M059J (cell line): Measurements from ENCODE around the gene AP4B1. TPM values are rescaled to one million over a fixed set of nuclear protein-coding genes. Genes with fewer than 3 reads are reported as not detected.
"Not testable (repeated sequence)": the region's sequence is repeated elsewhere in the genome, so short reads cannot be mapped to it uniquely, and the experiment has no call there.

Experiments used
- DNase-seq: peaks from one replicate; pipeline ENCODE4 v3.0.0-alpha.2; 2012; ENCODE audit warnings: low read depth
- total RNA-seq: library from RNA; depleted of rRNA; stranded (reverse); fragments of >200 nt; shearing (Covaris generic); gene quantifications from 2 replicates; pipeline ENCODE4 v1.2.3, GENCODE V29; 2014; rRNA removed

Gene AP4B1
- 17.9 and 18.9 TPM in 2 replicates for total RNA-seq

- DNase-seq, result peak; percentile 100
These were observed at the start of gene AP4B1, which contains the start of gene DCLRE1B for GRCh38 chr1:113904674-113905434. AP4B1 (minus strand) TSS chr1:113904799; CDS start chr1:113904717, 82 bp downstream. DCLRE1B (plus strand) TSS chr1:113905326; CDS start chr1:113905587, 261 bp downstream.

GRCh38 chr1:113951719-113952118, 47.1 kb upstream of the AP4B1 start:
- DNase-seq, result no peak

DNA sequence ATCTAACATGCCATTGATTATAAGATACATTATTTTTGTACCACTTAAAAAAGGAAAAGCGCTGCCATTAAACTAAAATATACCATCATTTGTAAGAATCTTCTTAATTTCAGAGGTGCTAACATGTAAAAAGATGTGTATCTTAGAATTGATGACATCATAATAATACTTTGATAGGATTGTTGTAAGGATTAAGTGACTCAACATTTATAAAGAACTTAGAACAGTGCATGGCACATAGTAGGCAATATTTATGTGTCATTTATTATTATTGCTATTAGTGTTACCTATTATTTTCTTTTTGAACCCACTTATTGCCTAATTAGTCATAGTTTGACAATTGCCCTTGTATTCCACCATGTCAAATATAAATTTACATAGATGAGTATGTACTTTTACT, 46.3 kb upstream of the AP4B1 start:
- DNase-seq, result no peak

DNA sequence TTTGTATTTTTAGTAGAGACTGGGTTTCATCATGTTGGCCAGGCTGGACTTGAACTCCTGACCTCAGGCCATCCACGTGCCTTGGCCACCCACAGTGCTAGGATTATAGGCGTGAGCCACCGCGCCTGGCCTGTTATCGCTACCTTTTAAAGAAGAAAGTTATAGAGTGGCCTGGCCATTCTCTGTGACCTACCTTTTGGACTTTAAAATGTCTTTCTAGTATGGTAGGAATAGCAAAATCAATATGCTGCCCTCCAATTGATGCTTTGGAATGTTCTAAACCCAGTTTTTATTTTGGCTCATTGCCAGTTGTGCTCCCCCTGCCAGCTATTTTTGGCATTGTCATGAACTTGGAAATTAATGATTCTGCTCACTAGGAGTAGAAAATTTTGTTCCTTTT, 44.4 kb upstream of the AP4B1 start:
- DNase-seq, result no peak

DNA sequence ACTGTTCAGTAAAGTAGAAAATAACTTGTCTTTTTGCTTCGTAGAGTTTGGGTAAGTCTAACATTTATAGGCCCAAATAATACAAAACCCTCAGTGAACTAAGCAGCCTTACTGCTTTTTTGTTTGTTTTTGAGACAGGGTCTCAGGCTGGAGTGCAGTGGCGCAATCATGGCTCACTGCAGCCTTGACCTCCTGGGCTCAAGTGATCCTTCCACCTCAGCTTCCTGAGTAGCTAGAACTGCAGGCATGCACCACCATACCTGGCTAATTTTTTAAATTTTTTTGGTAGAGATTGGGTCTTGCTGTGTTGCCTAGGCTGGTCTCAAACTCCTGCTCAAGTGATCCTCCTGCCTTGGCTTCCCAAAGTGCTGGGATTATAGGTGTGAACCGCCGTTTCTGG, 43.6 kb upstream of the AP4B1 start:
- DNase-seq, result not testable (repeated sequence)

- DNase-seq, result no peak
These were observed 42.9 kb upstream of the AP4B1 start for GRCh38 chr1:113947388-113948107.

- DNase-seq, result peak; percentile 15
These were observed 42.2 kb upstream of the AP4B1 start for GRCh38 chr1:113946678-113947387.

GRCh38 chr1:113946112-113946511, 41.5 kb upstream of the AP4B1 start:
- DNase-seq, result no peak

GRCh38 chr1:113945329-113945728, 40.7 kb upstream of the AP4B1 start:
- DNase-seq, result no peak

DNA sequence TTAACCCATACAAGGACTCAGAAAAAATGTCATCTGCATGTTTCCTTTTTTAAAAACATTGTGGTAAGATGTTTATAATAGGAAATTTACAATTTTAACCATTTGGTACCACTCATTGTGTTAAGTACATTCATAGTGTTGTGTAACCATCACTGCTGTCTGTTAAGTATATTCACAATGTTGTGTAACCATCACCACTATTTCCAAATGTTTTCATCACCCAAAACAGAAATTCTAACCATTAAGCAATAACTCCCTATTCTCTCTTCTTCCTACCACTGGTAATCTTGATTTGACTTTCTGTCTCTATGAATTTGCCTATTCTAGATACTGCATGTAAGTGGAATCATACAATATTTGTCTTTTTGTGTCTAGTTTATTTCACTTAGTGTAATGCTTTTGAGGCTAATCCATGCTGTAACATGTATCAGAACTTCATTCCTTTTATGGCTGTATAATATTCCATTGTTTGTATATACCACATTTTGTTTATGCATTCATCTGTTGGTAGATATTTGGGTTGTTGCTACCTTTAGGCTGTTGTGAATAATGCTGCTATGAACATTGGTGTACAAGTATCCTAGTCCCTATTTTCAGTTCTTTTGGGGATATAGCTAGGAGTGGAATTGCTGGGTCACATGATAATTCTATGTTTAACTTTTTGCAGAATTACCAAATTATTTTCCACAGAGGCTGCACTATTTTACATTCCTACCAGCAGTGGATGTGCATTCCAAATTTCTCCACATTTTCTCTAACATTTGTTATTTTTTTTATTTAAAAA, 38.6 kb upstream of the AP4B1 start:
- no peak for DNase-seq

DNA sequence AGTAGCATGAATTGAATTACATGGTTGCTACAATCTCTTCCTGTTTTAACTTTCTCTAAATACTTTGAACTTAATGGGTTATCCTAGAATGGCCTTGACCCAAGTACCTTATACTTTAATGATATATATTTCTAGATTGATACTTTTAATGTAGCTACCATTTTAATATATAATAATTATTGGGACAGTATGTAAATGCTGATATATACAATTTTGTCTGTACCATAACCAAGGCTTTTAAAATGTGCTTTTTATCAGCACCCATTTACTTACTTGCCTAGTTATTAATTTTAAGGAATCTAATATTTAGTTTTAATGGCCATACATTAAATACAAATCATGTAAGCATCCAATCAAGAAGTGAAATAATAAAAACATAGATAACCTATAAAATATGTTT, 37.9 kb upstream of the AP4B1 start:
- DNase-seq, result no peak

DNA sequence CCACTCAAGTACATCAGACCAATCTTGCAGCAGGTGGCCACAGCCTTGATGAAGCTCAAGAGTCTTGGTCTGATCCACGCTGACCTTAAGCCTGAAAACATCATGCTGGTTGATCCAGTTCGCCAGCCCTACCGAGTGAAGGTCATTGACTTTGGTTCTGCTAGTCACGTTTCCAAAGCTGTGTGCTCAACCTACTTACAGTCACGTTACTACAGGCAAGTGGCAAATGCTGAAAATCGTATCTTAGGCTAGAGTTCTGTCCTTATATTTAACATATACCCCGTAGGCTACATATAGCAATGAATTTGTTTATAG, 36.6 kb upstream of the AP4B1 start:
- no peak for DNase-seq

DNA sequence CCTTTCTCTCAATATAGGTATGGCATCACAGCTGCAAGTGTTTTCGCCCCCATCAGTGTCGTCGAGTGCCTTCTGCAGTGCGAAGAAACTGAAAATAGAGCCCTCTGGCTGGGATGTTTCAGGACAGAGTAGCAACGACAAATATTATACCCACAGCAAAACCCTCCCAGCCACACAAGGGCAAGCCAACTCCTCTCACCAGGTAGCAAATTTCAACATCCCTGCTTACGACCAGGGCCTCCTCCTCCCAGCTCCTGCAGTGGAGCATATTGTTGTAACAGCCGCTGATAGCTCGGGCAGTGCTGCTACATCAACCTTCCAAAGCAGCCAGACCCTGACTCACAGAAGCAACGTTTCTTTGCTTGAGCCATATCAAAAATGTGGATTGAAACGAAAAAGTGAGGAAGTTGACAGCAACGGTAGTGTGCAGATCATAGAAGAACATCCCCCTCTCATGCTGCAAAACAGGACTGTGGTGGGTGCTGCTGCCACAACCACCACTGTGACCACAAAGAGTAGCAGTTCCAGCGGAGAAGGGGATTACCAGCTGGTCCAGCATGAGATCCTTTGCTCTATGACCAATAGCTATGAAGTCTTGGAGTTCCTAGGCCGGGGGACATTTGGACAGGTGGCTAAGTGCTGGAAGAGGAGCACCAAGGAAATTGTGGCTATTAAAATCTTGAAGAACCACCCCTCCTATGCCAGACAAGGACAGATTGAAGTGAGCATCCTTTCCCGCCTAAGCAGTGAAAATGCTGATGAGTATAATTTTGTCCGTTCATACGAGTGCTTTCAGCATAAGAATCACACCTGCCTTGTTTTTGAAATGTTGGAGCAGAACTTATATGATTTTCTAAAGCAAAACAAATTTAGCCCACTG, 36.0 kb upstream of the AP4B1 start:
- no peak for DNase-seq

DNA sequence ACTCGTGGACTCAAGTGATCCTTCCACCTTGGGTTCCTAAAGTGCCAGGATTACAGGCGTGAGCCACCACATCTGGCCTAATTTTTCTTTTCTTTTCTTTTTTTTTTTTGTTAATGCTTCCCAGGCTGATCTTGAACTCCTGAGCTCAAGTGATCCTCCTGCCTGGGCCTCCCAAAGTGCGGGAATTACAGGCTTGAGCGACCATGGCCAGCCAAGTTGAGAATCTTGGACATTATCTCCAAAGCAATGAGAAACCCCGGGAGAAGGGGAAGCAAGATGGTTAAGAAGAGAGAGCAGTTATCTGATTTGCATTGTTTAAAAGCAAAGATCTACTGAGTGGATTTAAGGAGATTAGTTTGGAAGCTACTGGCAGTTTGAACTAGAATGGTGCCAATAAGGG, 33.6 kb upstream of the AP4B1 start:
- DNase-seq, result no peak

DNA sequence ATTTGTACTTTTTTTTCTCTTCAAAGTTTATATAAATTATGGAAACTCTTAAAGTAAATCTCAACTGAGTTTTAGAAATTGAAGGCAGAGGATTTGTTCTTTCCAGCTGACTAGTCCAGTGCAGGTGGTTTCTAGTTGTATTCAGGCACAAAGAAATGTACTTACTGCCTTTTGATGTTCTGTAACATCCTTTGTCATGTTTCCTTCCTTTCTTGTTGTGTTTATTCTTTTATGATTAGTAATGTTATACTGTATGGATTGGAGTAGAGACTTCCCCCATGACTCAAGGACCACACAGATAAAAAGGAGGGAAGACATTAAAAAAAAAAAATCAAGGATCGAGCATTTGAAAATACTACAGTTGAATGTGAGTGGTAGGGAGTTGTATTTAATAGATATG, 32.5 kb upstream of the AP4B1 start:
- DNase-seq, result no peak

DNA sequence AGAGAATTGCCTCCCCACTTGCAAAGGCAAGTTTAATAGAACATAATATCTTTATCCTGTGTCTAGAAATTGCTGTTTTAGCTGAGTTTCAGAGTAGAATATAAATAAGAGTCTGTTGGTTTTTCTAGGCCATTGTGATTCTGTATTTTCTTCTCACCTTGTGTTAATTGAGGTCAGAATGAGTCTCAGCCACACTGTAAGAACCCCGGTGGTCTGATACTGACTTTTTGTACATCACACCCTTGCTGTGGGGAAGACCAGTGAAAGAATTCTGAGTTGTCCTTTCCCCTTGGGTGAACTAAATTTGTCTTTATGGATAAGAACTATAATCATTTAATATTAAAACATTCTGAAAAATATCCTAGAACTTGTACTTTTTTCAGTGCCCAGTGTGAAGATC, 31.4 kb upstream of the AP4B1 start:
- no peak for DNase-seq

DNA sequence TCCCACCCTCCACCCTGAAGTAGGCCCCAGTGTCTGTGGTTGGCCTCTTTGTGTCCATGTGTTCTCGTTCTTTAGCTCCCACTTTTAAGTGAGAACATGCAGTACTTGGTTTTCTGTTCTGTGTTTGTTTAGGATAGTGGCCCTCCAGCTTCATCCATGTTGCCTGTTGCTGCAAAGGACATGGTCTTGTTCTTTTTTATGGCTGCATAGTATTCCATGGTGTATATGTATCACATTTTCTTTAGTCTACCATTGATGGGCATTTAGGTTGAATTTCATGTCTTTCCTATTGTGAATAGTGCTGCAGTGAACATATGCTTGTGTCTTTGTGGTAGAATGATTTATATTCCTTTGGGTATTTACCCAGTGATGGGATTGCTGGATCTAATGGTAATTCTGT, 30.6 kb upstream of the AP4B1 start:
- DNase-seq, result no peak

GRCh38 chr1:113934511-113935055, 30.0 kb upstream of the AP4B1 start:
- no peak for DNase-seq

- DNase-seq, result no peak
These were observed 29.4 kb upstream of the AP4B1 start for GRCh38 chr1:113934006-113934405.

DNA sequence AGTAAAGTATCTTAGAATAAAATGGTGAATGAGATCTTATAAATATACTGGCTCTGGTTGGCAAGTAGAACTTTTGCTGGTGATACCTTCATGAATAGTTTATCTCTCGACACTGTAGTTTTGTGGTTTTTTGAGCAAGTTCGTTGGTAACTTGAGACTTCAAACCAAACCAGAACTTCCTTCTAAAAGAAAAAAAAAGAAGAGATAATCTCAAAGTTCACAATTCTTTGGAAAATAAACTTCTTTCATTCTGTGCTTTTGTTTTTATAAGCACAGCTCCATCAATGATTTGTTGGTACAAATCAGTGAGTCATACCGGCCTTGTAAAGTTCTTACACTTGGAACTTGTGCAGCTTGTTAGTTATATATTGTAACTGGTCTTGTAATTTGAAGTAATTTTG, 26.9 kb upstream of the AP4B1 start:
- peak; percentile 91 for DNase-seq
